ENCODE results near the gene SLC24A2.

Gene SLC24A2

GRCh38 chr9:19807182-19807892 lies 18.5 kb upstream of the SLC24A2 start:
- no peak for TF ChIP-seq CTCF (conservative IDR thresholded peaks at IDR 0.05; ENCODE audit: low read length)
- DNase-seq (ENCODE audit: low read depth) = no peak

GRCh38 chr9:19804431-19804830 lies 15.6 kb upstream of the SLC24A2 start:
- no peak for DNase-seq (ENCODE audit: low read depth)
- no peak overlapping the region for H3K4me3 ChIP-seq (ENCODE audit: low read length)
- no peak for TF ChIP-seq CTCF (conservative IDR thresholded peaks at IDR 0.05; ENCODE audit: low read length)

More at GRCh38 chr9:19807182-19807892, 18.5 kb upstream of the SLC24A2 start:
- no peak overlapping the region for H3K4me3 ChIP-seq (ENCODE audit: low read length)

GRCh38 chr9:19800884-19801283 lies 12.0 kb upstream of the SLC24A2 start:
- H3K4me3 ChIP-seq (ENCODE audit: low read length) = no peak overlapping the region
- DNase-seq (ENCODE audit: low read depth) = no peak
- TF ChIP-seq CTCF (conservative IDR thresholded peaks at IDR 0.05; ENCODE audit: low read length) = no peak

- no peak overlapping the region for H3K4me3 ChIP-seq (ENCODE audit: low read length)
- no peak for DNase-seq (ENCODE audit: low read depth)
- TF ChIP-seq CTCF (conservative IDR thresholded peaks at IDR 0.05; ENCODE audit: low read length) = no peak
Measured at GRCh38 chr9:19799784-19800183, 10.9 kb upstream of the SLC24A2 start.

GRCh38 chr9:19788152-19788551 lies 685 bp downstream of the SLC24A2 start:
- no peak overlapping the region for H3K4me3 ChIP-seq (ENCODE audit: low read length)
- DNase-seq (ENCODE audit: low read depth) = no peak
- no peak for TF ChIP-seq CTCF (conservative IDR thresholded peaks at IDR 0.05; ENCODE audit: low read length)

- no peak overlapping the region for H3K4me3 ChIP-seq (ENCODE audit: low read length)
- no peak for DNase-seq (ENCODE audit: low read depth)
- no peak for TF ChIP-seq CTCF (conservative IDR thresholded peaks at IDR 0.05; ENCODE audit: low read length)
Measured at GRCh38 chr9:19787672-19788071, 1.2 kb downstream of the SLC24A2 start.

- TF ChIP-seq CTCF (conservative IDR thresholded peaks at IDR 0.05; ENCODE audit: low read length) = no peak
Measured at GRCh38 chr9:19785230-19785629, 3.6 kb downstream of the SLC24A2 start.

More at GRCh38 chr9:19785230-19785629, 3.6 kb downstream of the SLC24A2 start:
- DNase-seq (ENCODE audit: low read depth) = no peak
- H3K4me3 ChIP-seq (ENCODE audit: low read length) = no peak overlapping the region

Measured in AG10803 (cell line).